Stimulated activated CD4-positive, alpha-beta T cell treated with anti-CD3 and anti-CD28 coated beads, Interleukin-4, amount 100 ng/mL, for 1 hour (primary cell): ENCODE data around the gene PKN1.

Source experiments
- DNase-seq: peaks from one replicate; pipeline ENCODE4 v3.0.0-alpha.2; 2020

Gene PKN1

GRCh38 chr19:14406645-14407401 is 26.3 kb upstream of the PKN1 start:
- no peak for DNase-seq

GRCh38 chr19:14407605-14408484 is 25.3 kb upstream of the PKN1 start:
- no peak for DNase-seq

DNA sequence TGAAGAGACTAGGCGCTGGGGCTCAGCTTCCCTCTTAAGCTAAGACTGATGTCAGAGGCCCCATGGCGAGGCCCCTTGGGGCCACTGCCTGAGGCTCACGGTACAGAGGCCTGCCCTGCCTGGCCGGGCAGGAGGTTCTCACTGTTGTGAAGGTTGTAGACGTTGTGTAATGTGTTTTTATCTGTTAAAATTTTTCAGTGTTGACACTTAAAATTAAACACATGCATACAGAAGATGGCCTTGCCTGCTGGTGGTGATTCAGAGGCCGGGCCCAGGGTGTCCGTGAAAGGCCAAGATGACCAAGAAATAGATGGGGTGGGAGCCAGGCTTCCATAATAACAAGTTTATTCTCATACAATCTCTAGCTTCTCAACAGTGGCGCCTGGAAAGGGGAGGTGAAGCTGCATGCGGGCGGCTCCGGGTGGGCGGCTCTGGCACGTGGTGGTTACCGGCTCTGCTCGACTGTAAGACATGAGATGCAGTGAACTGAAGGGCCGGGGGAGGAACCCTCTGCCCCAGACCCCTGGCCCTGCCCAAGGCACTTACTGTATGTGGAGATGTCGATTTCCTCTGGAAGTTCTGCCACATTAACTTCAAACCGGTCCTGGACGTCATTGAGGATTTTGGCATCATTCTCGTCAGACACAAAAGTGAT is 24.5 kb upstream of the PKN1 start:
- DNase-seq, result no peak

DNA sequence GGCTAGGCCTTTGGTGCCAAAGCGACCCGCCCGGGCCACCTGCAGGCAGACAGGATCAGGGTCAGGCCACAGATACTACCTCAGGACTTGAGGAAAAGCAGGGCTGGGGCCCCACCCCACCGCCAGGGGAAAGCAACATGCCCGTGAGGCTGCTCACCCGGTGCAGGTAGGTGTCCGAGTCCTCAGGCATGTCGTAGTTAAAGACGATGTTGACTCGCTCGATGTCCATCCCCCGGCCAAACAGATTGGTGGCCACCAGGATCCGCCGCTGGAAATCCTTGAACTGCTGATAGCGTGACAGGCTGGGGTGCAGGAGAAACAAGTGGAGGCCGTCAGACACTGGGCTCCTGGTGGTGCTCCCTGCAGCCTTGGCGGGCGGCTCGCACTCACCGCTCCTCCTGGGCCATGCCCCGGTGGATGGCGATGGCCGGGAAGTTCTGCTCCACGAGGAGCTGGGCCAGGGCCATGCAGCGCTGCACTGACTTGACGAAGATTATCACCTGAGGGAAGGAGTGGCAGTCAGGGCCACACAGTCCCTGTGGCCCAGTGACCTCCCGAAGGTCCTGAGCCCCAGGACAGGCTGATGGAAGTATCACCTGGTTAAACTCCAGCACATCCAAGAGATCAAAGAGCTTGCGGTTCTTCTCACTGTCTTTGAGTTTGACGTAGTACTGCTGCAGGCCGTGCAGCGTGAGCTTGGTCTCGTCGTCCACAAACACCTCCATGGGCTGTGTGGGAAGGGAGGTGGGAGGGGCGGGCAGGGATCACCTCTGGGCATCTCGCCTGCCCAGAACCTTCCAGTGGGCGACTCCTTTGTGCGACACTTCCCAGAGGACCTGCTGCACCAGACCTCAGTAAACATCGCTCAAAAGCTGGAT is 23.7 kb upstream of the PKN1 start:
- no peak for DNase-seq

DNA sequence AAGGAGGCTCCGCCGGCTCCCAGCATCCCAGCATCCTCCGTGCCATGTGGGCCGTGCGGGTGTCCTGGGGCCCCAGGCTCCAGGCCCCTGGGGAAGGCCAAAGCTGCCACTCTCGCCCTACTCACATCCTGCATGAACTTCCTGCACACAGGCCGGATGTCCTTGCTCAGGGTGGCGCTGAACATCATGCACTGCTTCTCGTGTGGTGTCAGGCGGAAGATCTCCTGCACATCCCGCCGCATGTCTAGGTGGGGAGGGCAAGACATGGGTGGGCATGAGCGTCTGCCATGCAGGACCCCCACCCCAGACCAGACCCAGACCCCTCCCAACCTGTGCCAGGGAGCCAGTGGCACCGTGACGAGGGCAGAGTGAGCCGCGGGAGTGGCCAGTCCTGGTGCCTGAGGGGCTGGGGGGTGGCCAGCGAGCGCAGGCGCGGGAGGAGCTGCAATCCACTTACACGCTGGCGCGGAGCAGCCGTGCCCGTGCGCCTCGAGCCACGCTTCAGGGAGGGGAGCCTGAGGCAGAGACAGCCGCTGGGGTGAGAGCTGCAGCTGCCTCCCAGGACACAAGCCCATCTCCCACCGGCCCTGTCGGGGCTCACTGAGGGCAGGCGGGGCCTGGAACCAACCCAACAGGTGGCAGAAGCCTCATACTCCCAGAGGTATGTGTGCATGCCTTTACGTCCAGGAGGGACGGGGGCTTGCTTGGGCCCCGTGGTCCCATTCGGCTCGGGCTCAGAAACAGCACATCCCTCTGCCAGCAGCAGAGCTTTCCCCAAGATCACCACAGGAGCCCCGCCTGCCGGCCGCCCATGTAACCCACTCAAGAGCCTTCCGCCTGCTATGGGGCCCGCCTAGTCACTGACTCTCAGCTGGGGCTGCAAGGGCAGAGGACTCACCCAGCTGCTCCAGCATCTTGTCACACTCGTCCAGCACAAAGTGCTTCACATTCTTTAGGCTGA is 22.7 kb upstream of the PKN1 start:
- no peak for DNase-seq

- no peak for DNase-seq
Measured at GRCh38 chr19:14411161-14411937, 21.8 kb upstream of the PKN1 start.

- no peak for DNase-seq
Measured at GRCh38 chr19:14411938-14412245, 21.2 kb upstream of the PKN1 start.

DNA sequence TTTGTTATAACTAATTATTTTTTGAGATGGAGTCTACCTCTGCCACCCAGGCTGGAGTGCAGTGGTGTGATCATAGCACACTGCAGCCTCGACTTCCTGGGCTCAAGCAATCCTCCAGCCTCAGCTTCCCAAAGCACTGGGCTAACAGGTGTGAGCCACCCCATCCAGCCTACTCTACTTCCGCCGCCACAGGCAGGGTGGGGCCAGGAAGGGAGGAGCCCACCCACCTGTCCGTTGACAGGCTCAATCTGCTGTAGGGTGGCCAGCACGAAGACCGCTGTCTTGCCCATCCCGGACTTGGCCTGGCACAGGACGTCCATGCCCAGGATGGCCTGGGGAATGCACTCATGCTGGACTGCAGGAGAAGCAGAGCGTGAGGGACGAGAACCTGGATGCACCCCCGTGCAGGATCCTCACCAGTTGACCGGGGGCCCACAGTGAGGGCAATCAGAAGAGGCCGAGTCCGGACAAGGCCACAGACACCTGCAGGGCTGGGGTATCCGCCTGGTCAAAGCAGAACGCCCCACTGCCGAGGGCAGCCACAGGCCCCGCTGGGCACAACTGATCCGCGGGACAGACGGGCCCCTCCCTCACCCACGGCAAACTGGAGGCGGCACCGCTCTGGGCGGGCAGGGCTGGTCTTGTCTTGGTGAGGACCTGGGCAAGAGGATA is 20.6 kb upstream of the PKN1 start:
- no peak for DNase-seq

DNA sequence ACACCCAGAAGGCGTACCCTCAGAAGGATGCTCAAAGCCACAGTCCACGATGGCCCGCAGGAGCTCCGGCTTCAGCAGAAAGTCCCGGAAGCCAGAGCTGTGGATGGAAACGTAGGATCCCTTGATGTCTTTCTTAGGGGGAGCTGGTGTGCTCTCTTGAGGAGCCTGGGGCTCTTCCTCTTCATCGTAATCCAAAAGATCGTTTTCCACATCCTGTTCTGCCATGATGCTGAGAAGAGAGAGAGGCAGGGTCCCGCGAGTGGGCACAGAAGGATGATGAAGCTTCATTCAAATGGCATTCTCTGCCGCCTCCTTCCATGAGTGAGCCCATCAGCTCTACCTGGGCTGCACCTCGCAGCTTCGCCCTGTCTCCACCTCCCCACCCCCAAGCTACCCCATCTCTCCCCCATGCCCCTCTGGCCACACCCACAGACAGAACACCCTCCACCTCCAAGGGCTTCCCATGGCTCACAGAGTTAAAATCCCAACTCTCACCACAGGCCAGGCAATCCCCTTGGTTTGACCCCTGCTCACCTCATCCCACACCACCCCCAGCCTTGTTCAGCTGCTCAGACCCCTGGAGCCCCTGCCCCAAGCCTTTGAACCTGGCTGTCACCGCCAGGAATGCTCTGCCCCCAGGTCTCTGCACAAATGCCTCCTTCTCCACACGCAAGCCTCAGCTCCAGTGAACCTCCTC is 20.0 kb upstream of the PKN1 start:
- DNase-seq, result no peak

DNA sequence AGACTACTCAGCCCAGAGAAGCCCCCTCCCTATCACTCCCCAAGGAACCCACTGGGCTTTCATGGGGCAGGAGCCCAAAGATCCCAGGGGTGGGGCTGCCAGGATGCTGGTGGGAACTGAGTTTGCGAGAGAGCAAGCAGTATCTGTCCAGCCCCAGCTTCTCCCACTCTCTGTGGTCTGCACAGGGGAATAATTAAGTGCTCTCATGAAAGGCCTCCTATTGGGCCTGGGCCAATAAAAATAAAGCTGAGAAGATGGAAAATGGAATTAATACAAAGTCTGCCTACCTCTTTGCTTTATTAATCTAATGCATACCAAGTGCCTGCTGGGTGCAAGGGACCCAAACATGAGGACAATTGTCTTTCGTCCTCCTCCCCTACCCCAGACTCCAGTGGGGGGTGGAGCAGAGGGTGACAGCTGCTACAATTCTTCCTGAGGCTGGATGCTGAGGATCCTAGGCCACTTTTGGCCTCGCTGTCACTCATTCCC is 19.4 kb upstream of the PKN1 start:
- DNase-seq, result no peak

DNA sequence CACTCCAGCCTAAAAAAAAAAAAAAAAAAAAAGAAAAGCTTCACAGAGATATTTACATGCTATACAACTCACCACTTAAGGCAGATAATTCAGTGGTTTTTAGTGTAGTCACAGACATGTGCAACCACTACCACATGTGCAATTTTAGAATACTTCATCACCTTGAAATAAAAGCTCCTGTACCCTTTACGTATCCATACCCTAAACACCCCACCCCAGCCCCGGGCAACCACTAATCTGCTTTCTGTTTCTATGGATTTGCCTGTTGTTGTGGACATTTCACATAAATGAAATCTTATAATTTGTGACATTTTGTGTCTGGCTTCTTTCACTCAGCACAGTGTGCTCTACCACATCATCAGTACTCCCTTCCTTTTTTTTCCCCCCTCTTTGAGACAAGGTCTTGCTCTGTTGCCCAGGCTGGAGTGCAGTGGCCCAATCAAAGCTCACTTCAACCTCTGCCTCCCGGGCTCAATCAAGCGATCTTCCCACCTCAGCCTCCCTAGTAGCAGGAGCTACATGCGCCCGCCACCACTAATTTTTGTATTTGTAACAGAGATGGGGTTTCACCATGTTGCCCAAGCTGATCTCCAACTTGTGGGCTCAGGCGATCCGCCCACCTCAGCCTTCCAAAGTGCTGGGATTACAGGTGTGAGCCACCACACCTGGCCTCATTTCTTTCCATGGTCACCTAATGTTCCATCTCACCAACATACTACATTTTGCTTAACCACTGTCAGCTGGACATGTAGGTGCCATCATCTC is 18.0 kb upstream of the PKN1 start:
- DNase-seq, result no peak

GRCh38 chr19:14416817-14417231 is 16.3 kb upstream of the PKN1 start:
- no peak for DNase-seq

DNA sequence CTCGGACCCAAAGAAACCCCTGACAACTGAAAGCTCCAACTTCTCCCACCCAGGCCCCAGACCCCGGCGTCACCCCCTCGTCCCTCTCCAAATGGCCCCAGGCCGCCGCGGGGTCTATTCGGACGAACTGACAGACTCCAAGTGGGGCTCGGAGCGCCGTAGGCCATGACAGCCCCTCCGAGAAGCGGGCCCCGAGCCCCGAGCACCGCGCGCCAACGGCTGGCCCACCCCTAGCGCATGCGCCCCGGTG is 14.3 kb upstream of the PKN1 start:
- no peak for DNase-seq

- peak; percentile 93 for DNase-seq
Measured at GRCh38 chr19:14419106-14419813, 13.8 kb upstream of the PKN1 start, which contains the start of gene DDX39A. Gene DDX39A, minus strand, starts transcription at chr19:14419341. Its CDS starts 6,121 bp downstream, at chr19:14413220.

DNA sequence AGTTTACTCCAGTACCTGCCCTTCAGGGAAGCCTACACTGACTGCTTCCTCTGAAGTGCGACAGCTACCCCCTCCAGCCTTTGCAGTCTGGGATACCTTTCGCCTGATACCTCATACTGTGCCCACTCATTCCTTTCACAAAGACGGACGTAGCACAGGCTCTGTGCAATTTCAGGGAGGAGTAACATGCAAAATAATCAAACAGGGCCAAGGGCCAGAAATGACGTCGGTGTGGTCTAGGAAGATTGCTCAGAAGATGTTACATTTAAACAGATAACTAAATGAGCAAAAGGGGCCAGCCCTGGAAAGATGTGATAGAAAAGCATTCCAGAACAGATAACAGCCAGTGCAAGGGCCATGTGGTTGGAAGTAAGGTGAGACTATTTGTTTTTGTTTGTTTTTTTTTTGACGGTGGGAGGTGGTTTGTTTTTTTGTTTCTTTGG is 7.4 kb upstream of the PKN1 start:
- DNase-seq, result no peak

GRCh38 chr19:14427461-14427860 is 5.6 kb upstream of the PKN1 start:
- DNase-seq, result no peak

- no peak for DNase-seq
Measured at GRCh38 chr19:14428882-14429416, 4.2 kb upstream of the PKN1 start.

GRCh38 chr19:14430712-14431111 is 2.4 kb upstream of the PKN1 start:
- DNase-seq, result no peak
